CD4-positive, alpha-beta T cell treated with Interleukin-15 for 4 hours (primary cell): ENCODE measurements around the gene ABCB6.

Source experiments
- DNase-seq: peaks from one replicate; pipeline ENCODE4 v3.0.0-alpha.2; 2020; ENCODE audit warnings: low spot score

ABCB6 gene

DNA sequence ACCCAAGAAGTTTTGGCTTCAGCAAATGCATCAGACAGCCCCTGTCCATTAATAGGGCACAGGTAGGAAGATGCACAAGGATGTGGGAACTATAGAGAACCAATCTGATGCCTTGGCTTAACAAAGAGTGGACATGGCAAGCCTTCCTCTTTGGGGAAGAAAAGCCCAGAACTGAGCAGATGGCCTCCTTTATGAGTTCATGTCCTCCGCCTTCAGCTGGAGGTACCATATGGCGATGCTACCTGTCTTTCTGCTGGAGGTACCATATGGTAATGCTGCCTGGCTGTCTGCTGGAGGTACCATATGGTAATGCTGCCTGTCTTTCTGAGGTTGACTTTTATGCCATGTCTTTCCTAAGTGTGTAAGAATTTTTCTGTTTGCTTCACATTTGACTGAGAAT, 34.6 kb downstream of the ABCB6 start:
- no peak for DNase-seq

DNA sequence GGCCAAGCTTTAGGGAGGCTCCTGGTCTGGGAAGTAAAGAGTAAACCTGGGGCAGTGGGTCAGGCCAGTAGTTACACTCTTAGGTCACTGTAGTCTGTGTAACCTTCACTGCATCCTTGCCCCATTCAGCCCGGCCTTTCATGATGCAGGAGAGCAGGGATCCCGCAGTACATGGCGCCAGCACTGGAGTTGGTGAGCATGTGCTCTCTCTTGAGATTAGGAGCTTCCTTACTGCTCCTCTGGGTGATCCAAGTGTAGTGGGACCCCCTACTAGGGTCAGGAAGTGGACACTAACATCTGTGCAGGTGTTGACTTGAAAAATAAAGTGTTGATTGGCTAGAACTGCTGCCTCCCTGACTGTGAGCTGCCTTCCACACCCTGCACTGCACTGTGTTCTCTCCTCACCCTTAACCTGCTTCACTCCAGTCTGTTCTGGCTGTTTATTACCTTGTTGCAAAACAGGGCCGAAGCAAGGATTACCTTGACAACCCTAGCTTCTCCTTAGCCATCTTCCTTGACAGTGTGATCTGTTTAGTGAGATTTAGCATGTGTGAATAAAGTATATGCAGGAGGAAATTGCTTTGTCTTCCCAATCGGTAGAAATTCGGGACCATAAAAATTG, 35.5 kb downstream of the ABCB6 start:
- no peak for DNase-seq

- DNase-seq, result no peak
These were observed 36.2 kb downstream of the ABCB6 start for GRCh38 chr2:219182331-219183150.

- DNase-seq, result no peak
These were observed 37.2 kb downstream of the ABCB6 start for GRCh38 chr2:219181531-219181930.

DNA sequence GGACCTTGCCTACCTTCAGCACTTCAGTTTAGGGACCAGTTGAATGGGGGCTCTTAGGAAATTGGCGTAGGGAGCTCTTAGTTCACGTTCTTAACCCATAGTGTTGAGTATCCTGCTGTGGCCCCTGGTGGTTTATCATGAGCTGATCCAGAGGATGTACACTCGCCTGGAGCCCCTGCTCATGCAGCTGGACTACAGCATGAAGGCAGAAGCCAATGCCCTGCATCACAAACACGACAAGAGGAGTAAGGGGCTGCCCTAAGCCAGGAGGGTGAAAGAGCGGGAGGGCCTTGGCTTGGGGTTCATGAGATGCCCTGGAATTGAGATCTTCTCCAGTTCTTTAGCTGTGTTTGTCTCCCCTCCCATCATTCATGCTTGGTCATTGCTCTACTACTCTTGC, 37.8 kb downstream of the ABCB6 start:
- no peak for DNase-seq

GRCh38 chr2:219179601-219180465, 38.9 kb downstream of the ABCB6 start:
- DNase-seq, result no peak

GRCh38 chr2:219178377-219179175, 40.2 kb downstream of the ABCB6 start:
- DNase-seq, result peak; percentile 23

DNA sequence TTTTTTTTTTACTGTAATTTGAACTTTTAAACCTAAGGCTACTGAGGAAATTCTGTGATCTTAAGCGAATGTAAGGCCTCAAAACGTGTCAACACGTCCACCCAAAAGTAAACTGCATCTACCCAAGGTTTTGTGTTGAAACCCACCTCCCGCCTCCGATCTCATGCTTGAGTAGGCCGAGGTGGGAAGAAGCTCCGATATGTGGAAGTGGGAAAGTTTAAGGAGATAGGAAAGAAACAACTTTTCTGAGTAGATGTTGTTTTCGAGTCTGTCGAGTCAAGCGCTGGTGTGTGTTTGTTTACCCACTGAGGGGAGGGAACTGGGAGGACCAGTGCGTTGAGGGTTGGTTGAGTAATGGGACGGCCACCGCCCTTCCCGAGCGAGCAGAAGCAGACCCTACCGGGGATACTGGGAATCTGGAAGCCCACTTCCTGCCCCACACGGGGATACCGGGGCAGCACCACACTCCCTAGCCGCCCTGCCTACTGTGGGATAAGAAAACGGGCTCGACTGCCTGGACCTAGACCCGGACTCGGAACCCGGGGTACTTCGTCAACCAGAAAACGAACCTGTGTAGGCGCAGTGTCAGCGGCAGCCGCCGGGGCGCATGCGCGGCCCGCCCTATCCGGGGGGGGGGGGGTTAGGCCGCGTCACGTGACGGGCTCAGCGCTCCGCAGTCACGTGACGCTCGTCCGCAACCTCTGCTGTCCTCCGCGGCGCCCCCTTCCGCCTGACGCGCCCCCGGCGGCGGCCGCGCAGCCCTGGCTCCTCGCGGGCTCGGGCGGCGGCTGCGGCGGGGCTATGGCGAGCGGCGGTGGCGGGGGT, 41.0 kb downstream of the ABCB6 start, which contains the start of gene RETREG2:
RETREG2 (plus strand) TSS at position 724 of the 825 bp plus-strand sequence; CDS start at position 802, 78 bp downstream.
- peak; percentile 89 for DNase-seq

GRCh38 chr2:219176818-219177551, 41.8 kb downstream of the ABCB6 start, which contains the start of gene CNPPD1:
Gene CNPPD1, minus strand, starts transcription at chr2:219176925. Its CDS starts 97 bp downstream, at chr2:219176828.
- DNase-seq, result peak; percentile 85

DNA sequence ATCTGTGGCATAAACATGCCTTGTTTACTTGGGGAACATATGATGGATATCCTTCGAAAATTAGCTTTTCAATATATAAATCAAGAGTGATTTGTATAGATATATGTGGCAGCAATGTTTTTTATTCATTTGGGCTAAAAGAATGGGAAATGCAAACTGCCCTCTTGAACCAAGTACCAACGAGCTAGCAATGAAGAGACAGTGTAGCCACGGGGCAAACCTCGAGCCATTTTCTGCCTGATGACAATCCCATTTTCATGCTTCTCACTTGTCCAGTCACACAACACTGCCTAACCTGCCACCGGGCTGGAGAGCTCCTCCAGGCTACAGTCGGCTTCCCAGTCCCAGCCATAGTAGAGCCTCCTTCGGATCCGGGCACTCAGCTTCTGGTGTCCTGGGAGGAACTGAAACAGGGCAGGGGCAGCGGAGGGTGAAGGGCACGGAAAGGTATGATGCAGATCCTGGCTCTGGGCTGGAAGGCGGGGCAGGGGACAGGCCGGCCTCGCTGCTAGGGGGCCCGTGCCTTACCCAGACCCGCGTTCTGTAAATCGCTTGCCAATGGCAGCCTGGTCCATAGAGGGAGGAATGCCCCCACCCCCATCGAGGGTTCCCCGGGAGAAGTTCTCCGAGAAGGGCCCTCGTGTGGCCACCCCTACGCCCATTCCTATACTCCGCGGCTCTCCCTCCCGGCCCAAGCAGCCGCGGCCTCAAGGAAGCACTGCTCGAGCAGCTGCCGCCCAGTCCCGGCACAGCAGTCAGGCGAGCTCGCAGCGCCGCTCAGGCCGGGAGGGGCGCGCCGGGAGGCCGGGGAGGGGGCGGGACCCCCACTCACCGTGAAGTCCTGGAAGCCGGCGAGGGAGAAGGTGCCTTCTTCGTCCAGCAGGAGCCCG, 42.6 kb downstream of the ABCB6 start:
- DNase-seq, result peak; percentile 12

GRCh38 chr2:219175486-219175885, 43.3 kb downstream of the ABCB6 start:
- no peak for DNase-seq

DNA sequence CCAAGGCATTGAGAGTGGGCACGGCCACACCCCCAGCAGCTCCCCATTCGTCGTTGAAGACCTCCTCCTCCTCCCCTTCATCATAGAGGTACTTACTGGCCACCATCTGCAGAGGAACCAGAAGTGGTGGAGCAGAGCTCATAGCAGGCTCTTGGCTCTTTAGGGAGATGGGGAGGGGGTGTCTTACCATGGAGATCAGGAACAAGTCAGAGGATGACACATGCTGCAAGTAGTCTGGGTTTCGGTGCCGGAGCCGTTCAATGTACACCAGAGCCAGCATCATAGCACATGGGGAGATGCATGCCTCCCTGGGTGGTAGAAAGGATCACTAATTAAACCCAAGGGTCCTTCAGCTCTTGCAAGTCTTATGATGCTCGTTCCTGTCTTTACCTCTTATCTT, 44.0 kb downstream of the ABCB6 start:
- no peak for DNase-seq

- DNase-seq, result no peak
These were observed 44.6 kb downstream of the ABCB6 start for GRCh38 chr2:219174146-219174545.

GRCh38 chr2:219173176-219173575, 45.6 kb downstream of the ABCB6 start:
- DNase-seq, result no peak

DNA sequence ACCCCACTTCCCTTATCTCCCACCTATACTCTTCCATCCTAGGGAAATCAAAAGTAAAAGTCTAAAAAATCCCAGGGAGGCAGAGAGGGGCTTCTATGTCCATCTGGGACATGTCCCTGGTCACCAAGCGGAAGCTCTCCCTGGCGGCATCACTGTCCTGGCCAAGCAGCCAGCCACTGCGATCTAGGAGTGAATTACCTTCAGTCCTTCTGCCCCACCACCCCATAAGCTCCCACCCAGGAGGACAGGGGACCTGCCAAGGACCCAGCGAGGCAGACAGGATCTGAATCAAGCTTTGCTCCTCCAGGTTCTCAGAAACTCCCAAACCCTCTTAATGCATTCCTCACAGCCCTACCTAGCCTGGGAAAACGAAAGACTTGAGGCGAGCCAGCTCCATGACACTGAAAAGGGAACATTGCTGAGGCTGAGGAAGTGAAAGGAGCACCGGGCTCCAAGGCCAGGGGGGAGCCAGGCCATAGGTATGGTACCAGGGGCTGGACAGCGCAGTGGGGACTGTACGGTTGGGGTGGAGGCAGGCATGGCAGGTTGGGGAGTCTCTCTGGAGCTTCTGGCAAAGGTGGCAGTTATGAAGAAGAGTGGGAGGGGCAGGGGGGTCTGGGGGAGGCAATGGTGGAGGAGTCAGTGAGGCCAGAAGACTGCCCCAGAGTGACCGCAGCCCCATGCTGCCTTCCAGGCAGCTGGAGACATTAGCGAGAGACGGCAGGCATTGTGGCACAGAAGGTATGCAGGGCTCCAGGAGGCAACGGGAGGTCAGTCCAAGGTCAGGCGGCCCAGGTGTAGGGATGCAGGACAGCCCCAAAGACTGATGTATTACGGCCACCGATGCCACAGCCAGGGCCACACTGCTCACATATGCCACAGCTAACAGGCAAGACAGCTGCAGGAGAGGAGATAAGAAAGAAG, 46.3 kb downstream of the ABCB6 start:
- no peak for DNase-seq

DNA sequence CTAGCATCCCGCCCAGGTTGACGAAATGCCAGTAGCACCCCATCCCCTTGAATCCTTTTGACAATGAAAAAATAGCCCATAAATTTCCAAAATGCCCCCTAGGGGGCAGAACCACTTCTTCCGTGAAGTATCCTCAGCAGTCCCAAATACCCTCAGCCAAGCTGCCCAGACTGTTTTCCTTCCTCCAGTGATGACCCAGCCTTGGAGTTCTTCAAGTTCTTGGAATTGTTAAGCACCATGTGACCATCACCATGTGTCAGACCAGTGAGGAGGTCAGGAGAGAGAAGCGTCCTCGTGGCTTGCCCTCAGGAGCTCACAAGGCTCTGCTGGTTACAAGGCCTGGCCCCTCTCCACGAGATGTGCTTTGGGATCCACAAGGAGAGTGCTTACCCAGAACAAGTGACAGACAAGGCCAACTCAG, 47.5 kb downstream of the ABCB6 start:
- DNase-seq, result peak; percentile 57

- no peak for DNase-seq
These were observed 48.7 kb downstream of the ABCB6 start, which contains the start of gene SLC23A3 for GRCh38 chr2:219169930-219170654. Gene SLC23A3, minus strand, starts transcription at chr2:219170029. Its CDS starts 45 bp downstream, at chr2:219169984.
